Mucosa of rectum (tissue), 2 donors: Measurements from ENCODE around the gene VPREB3.
A peak's percentile ranks its signal among the peaks of the same experiment; 100 is the strongest.

Experiments
- H3K27ac ChIP-seq, 2 donors: one replicate each; pipeline ENCODE4 v1.7.0; 2013; ENCODE audit warnings: inconsistent platforms in 2 of 2, low read depth in 2 of 2, low read length in 2 of 2
- H3K27me3 ChIP-seq, 2 donors: one replicate each; pipeline ENCODE4 v1.7.0; 2013; ENCODE audit warnings: low read length in 2 of 2; ENCODE audit not compliant: control insufficient read depth in 2 of 2, insufficient read depth in 2 of 2
- H3K36me3 ChIP-seq, 2 donors: one replicate each; pipeline ENCODE4 v1.7.0; 2013; ENCODE audit warnings: low read length in 2 of 2; ENCODE audit not compliant: control insufficient read depth in 2 of 2, insufficient read depth in 2 of 2
- H3K4me1 ChIP-seq, 2 donors: one replicate each; pipeline ENCODE4 v1.7.0; 2013; ENCODE audit warnings: low read length in 2 of 2, mild to moderate bottlenecking in 1 of 2; ENCODE audit not compliant: control insufficient read depth in 2 of 2, insufficient read depth in 2 of 2
- H3K4me3 ChIP-seq, 2 donors: one replicate each; pipeline ENCODE4 v1.7.0; 2013; ENCODE audit warnings: low read length in 2 of 2
- H3K9ac ChIP-seq, 2 donors: one replicate each; pipeline ENCODE4 v1.7.0; 2013; ENCODE audit warnings: low read length in 2 of 2, low read depth in 1 of 2, mild to moderate bottlenecking in 1 of 2
- H3K9me3 ChIP-seq, 2 donors: one replicate each; pipeline ENCODE4 v1.7.0; 2013; ENCODE audit warnings: low read length in 2 of 2; ENCODE audit not compliant: control insufficient read depth in 2 of 2
- donor health status: healthy.
- donor health status: Normal muscosa, but diverticular disease.

VPREB3 gene

GRCh38 chr22:23774922-23775436 lies 20.8 kb upstream of the VPREB3 start:
- Histone ChIP-seq H3K4me1 (peaks cover 18 to 20% of the 10 kb centered on the region in 2 donors), H3K4me3 (no peak overlapping the region), H3K27me3 (peaks cover 0 to 6% of the 10 kb centered on the region in 2 donors), H3K36me3 (no peaks in the 10 kb centered on the region), H3K9ac (no peak overlapping the region), H3K9me3 (no peaks in the 10 kb centered on the region), H3K27ac (no peak overlapping the region)

DNA sequence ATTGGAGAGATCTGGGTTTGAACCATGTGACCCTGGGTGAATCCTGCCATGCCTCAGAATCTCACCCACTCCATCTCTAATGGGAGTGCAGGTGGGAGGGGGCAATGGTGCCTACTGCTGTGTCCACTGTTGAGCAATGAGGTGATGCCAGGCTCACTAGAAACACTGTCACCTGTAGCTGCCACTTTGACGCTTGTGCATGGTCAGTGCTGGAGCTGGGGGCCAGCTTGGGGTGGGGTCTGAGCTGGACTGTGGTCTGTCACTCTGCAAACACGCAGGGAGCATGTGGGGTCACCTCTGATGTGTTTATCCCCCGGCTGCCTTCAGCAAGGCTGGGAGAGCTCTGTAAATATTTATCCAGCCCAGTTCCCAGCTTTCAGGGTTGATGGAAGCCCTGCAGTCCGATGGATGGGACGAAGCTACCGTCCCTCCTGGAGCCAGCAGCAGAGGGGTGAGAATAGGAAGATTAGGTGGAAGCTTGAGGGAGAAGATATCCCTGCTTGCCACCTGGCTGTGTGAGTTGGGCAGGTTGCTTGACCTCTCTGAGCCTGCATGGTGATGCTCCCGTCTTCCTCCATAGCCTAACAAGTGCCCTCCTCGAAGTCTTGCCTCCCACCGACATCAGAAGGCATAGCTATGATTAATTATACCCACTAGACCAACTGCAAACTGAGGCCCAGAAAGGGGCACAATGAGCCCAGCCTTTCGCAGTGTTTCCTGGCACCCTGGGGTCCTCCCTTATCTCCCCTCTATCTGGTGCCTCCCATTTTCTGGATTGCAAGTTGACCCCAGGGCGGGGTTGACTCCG lies 20.1 kb upstream of the VPREB3 start:
- H3K27ac ChIP-seq, result no peak overlapping the region
- H3K4me1 ChIP-seq, result peaks cover 18 to 20% of the 10 kb centered on the region in 2 donors
- H3K36me3 ChIP-seq, result no peaks in the 10 kb centered on the region
- H3K27me3 ChIP-seq, result peaks cover 0 to 6% of the 10 kb centered on the region in 2 donors
- no peak overlapping the region for H3K4me3 ChIP-seq
- H3K9ac ChIP-seq, result no peak overlapping the region
- H3K9me3 ChIP-seq, result no peaks in the 10 kb centered on the region

DNA sequence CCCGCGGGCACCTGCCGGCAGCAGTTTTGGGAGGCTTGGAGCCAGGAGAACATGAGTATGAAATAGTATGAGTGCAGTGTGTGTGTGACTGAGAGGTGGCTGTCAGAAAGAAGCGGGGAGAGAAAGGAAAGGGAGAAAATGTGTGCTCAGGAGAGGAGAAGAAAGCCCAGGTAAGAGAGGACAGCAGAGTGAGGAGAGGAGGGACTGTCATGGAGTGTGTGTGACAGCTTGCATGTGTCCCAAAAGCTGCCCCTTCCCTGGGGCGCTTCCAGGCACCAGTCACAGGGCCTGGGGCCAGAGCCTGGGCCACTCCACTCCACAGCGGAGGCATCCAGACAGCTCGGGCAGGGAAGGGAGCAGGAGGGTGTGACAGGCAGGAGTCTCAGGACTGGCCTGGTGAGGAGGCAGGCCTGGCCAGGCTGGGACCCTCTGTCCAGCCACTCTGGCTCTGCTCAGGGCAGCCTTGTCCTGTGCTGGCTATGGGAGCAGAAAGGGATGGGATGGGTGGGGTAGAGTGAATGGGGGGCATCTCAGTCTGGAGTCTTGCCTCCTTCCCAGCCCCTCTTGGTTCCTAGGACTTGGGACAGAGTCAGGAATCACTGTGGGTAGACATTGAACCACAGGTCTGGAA lies 19.4 kb upstream of the VPREB3 start:
- Histone ChIP-seq H3K4me3 (peak overlapping the region; percentile 60 to 65), H3K27me3 (peaks cover 0 to 6% of the 10 kb centered on the region in 2 donors), H3K4me1 (peaks cover 18 to 24% of the 10 kb centered on the region in 2 donors), H3K36me3 (no peaks in the 10 kb centered on the region), H3K9me3 (no peaks in the 10 kb centered on the region), H3K9ac (no peak overlapping the region), H3K27ac (no peak overlapping the region)

GRCh38 chr22:23772649-23773473 lies 18.6 kb upstream of the VPREB3 start, which contains the start of gene MMP11:
Gene MMP11, plus strand, starts transcription at chr22:23772849. Its CDS starts 22 bp downstream, at chr22:23772871.
- H3K27ac ChIP-seq, result peak within 1 kb of the TSS; percentile 23
- peak within 1 kb of the TSS; percentile 62 to 65 for H3K4me3 ChIP-seq
- no peaks in the 10 kb centered on the region for H3K9me3 ChIP-seq
- H3K9ac ChIP-seq, result peak within 1 kb of the TSS; percentile 63 to 70
- peaks cover 0 to 6% of the 10 kb centered on the region in 2 donors for H3K27me3 ChIP-seq
- H3K4me1 ChIP-seq, result peaks cover 21 to 24% of the 10 kb centered on the region in 2 donors
- H3K36me3 ChIP-seq, result no peaks in the 10 kb centered on the region

DNA sequence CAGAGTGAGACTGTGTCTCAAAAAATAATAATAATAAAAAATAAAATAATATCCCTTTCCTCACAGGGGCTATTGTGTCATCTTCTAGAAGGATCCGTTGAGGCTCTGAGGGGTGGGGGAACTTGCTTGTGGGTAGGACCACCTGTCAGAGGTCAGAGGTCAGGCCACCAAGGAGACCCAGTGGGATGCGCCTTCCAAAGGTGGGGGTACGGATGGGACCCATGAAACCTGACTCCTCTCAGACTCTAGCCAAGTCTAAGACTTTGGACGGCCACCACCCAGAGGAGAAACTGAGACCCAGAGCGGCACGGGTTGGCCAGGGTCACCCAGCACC lies 18.1 kb upstream of the VPREB3 start:
- peak overlapping the region in 1 of 2 donors; percentile 23 for H3K27ac ChIP-seq
- H3K36me3 ChIP-seq, result no peaks in the 10 kb centered on the region
- H3K27me3 ChIP-seq, result peaks cover 0 to 6% of the 10 kb centered on the region in 2 donors
- H3K9me3 ChIP-seq, result no peaks in the 10 kb centered on the region
- peaks cover 21 to 24% of the 10 kb centered on the region in 2 donors for H3K4me1 ChIP-seq
- H3K4me3 ChIP-seq, result peak overlapping the region; percentile 62 to 65
- H3K9ac ChIP-seq, result peak overlapping the region; percentile 63 to 70

DNA sequence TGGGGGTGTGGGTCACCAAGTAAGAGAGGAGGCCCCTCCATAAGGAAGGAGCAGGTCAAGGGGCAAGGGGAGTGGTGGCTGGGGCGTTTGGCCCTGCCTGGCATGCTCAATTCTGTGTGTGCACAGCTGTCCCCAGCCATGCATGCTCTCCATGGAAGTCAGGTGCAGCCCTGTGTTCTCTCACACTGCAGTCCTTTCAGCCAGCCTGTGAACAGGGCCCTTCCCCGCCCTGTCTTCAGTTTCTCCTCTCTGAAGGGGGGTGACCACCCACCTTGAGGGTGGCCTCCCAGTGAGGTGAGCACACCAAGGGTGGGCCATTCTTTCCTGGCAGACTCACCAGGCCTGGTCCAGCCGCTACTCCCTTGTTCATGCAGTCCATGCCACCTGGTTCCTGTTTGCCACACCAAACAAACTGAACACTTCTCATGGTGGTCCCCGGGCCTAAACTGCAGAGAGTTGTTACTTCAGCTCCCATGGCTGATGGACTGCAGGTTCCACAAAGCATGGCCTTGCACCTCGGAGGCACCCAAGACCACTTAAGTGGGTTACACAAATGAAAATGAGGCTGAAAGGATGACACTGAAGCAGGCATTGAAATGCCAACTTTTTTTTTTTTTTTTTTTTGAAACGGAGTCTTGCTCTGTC lies 15.2 kb upstream of the VPREB3 start:
- Histone ChIP-seq H3K4me3 (no peak overlapping the region), H3K27me3 (peaks cover 0 to 6% of the 10 kb centered on the region in 2 donors), H3K9me3 (no peaks in the 10 kb centered on the region), H3K27ac (no peak overlapping the region), H3K4me1 (peaks cover 23 to 27% of the 10 kb centered on the region in 2 donors), H3K9ac (no peak overlapping the region), H3K36me3 (peaks cover 9 to 15% of the 10 kb centered on the region in 2 donors)

DNA sequence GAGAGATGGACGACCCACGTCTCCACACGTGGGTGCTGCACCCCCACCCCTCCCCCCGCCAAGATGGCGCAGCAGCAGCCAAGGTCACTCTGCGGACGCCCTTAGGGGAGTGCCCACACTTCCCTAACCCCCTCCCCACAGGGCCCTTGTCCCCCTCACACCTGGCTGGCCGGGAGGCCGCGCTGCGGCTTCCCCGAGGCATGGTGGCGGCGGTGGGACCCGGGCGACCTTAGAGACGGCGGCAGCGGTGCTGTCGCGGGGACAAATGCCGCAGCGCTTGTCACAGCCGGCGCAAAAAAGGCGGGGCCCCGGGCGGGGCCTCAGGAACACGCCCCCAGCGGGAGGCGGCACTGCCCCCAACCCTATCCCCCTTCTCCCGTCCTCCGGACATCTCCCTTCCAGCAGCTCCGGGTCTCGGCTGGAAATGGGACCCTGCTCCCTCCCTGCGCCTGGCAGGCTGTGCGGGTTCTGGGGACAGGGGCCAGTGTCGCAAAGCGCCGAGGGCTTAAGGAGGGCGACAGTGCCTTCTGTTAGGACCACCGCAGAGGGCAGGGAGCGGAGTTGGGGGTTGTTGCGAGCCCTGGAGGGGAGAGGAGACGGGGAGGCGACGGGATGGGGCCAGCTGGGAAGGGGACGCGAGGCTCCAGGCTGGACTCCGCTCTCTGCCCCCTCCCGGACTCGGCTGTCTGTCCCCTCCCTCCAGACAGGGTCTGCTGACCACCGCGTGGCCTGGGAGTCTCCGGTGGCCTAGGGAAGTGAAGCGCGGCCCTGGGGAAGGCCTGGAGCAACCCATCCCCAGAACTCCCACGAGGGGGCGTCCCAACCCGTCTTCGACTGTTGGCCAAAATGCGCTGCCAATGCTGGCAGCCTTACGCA lies 13.7 kb upstream of the VPREB3 start, which contains the start of gene CHCHD10:
Gene CHCHD10 (minus strand): TSS at position 300 of the 876 bp plus-strand sequence. CDS start 98 bp downstream, at position 202.
- H3K27ac ChIP-seq, result peak within 1 kb of the TSS; percentile 87 to 88
- H3K9me3 ChIP-seq, result no peaks in the 10 kb centered on the region
- peak within 1 kb of the TSS; percentile 89 to 97 for H3K4me3 ChIP-seq
- peak within 1 kb of the TSS; percentile 91 to 95 for H3K9ac ChIP-seq
- H3K4me1 ChIP-seq, result peaks cover 18 to 19% of the 10 kb centered on the region in 2 donors
- H3K36me3 ChIP-seq, result peaks cover 9 to 22% of the 10 kb centered on the region in 2 donors
- no peaks in the 10 kb centered on the region for H3K27me3 ChIP-seq

DNA sequence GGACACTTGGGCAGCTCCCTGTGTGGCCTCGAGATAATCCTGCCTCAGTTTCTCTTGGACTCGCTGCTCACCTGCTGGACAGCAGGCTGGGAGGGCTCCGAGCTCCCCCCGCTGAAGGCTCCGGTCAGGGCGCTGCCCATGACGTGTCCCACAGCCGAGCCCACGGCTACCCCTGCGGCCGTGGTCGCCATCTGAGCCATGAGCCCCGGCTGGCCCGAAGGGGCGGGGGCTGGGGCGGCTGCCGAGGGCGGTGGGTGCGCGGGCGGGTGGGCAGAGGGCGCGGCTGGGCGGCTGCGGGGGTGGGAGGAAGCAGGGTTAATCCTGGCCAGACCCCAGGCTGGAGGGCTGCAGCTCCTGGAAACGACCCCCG lies 13.1 kb upstream of the VPREB3 start:
- peak overlapping the region; percentile 89 to 97 for H3K4me3 ChIP-seq
- peaks cover 9 to 22% of the 10 kb centered on the region in 2 donors for H3K36me3 ChIP-seq
- H3K9ac ChIP-seq, result peak overlapping the region; percentile 91 to 95
- H3K4me1 ChIP-seq, result peaks cover 15 to 16% of the 10 kb centered on the region in 2 donors
- peak overlapping the region; percentile 87 to 88 for H3K27ac ChIP-seq
- H3K27me3 ChIP-seq, result no peaks in the 10 kb centered on the region
- no peaks in the 10 kb centered on the region for H3K9me3 ChIP-seq
